SH-SY5Y (cell line): ENCODE measurements around the gene STK32C.

Experiments used
- GATA2 ChIP-seq: IDR thresholded peaks from 2 replicates; pipeline ENCODE4 v1.6.1; 2011; ENCODE audit warnings: mild to moderate bottlenecking, low read depth, low read length
- GATA3 ChIP-seq: IDR thresholded peaks from 2 replicates; pipeline ENCODE4 v1.6.1; 2011; ENCODE audit warnings: low read depth, mild to moderate bottlenecking, low read length, moderate library complexity

DNA sequence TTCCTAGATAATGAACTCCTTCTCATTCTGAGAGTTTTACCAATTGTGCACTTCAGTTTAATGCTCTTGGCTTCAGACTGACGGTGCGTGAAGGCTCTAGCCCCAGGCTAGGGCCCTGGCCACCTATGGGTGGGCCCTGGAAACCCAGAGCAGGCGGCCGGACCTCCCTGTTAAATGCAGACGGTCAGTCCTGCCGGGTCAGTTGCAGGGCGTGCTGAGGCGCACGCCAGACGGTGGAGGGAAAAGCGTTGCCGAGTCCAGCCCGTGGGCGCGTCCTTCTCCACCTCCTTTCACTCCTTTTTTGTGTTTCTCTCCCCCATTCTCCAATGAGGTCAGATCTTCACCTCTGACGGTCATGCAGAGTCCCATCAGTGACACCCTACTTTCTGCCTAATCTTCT lies 118.7 kb downstream of the STK32C start:
- TF ChIP-seq GATA2 (no peak), GATA3 (no peak)
